GM20431 (cell line): Measurements from ENCODE around the gene OR1G1.
"Not testable (repeated sequence)": the region's sequence is repeated elsewhere in the genome, so short reads cannot be mapped to it uniquely, and the experiment has no call there.

ENCODE experiments used
- in situ Hi-C: fragments of 300-500 bp; cut with MseI, MboI; formaldehyde crosslinking; loops from one replicate; pipeline ENCODE4 v1.15.0; 2020; ENCODE audit warnings: low sequenced_read_pairs; ENCODE audit not compliant: unreplicated experiment

Gene OR1G1

DNA sequence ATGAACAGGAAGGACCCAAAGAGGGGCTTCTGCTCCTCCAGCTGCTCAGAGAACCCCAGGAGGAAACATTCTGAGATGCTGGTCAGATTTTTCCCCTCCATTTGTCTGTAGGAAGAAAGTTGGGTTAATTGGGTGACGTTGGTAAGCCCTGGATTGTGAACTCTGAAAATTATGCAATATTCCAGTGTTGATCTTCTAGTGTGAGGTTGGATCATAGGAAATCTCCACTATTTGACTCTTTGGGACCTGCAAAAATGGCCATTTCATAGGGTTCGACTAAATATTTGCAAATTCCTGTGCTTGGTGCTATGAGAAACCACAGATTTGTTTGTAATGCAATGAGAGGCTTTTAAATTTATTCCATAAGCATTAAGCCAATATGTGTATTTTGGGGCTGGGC is at the start of gene OR1G1:
TSS of gene OR1G1 (minus strand) at position 101 of the 400 bp plus-strand sequence. CDS start at position 101, 0 bp downstream.
- in situ Hi-C loops: no loop called here

- in situ Hi-C loops: no loop called here
These were observed 40.2 kb upstream of the OR1G1 start for GRCh38 chr17:3167574-3167973.

- in situ Hi-C loops: no loop called here
These were observed 29.9 kb upstream of the OR1G1 start for GRCh38 chr17:3157218-3157617.

DNA sequence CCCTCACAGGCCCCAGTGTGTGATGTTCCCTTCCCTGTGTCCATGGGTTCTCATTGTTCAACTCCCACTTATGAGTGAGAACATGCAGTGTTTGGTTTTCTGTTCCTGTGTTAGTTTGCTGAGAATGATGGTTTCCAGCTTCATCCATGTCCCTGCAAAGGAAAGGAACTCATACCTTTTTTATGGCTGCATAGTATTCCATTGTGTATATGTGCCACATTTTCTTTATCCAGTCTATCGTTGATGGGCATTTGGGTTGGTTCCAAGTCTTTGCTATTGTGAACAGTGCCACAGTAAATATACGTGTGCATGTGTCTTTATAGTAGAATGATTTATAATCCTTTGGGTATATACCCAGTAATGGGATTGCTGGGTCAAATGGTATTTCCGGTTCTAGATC is 10.1 kb upstream of the OR1G1 start:
- in situ Hi-C loops: not testable (repeated sequence)

GRCh38 chr17:3104322-3104721 is 23.0 kb downstream of the OR1G1 start, which contains the start of gene OR1D2:
OR1D2 (minus strand) TSS chr17:3104422; CDS start chr17:3092996, 11,426 bp downstream.
- in situ Hi-C loops: no loop called here
